Kidney (tissue), 14 donors: ENCODE measurements around the gene SNAPC4. TPM values are rescaled to one million over a fixed set of nuclear protein-coding genes. Genes with fewer than 3 reads are reported as not detected.
"Not testable (repeated sequence)": the region's sequence is repeated elsewhere in the genome, so short reads cannot be mapped to it uniquely, and the experiment has no call there.

Experiments
- DNase-seq, 5 donors: peaks; one replicate each; pipeline ENCODE4 v3.0.0-alpha.2; 2013 to 2020
- FAIRE-seq: peaks from 2 replicates; lab custom pipeline; 2012; peaks lifted over from hg19 to GRCh38; lab: Jason Lieb, UNC
- H3K27ac ChIP-seq, 2 donors: one replicate each; pipeline ENCODE4 v1.7.0; 2013; ENCODE audit warnings: low read depth in 2 of 2, low read length in 2 of 2, inconsistent platforms in 1 of 2
- H3K27me3 ChIP-seq: one replicate; pipeline ENCODE4 v1.7.1; 2013; ENCODE audit warnings: low read length, inconsistent platforms; ENCODE audit not compliant: control insufficient read depth, insufficient read depth
- H3K36me3 ChIP-seq, 3 donors: one replicate each; pipeline versions ENCODE4 v1.7.0 to v1.7.1; 2013; ENCODE audit warnings: low read length in 3 of 3, control low read depth in 1 of 3, inconsistent platforms in 1 of 3; ENCODE audit not compliant: insufficient read depth in 3 of 3, control insufficient read depth in 2 of 3
- H3K4me1 ChIP-seq, 3 donors: one replicate each; pipeline versions ENCODE4 v1.7.0 to v1.7.1; 2013; ENCODE audit warnings: low read length in 3 of 3, inconsistent platforms in 1 of 3, low read depth in 1 of 3; ENCODE audit not compliant: control insufficient read depth in 2 of 3, insufficient read depth in 2 of 3
- H3K4me3 ChIP-seq, 3 donors: one replicate each; pipeline versions ENCODE4 v1.7.0 to v1.8.1; 2013; ENCODE audit warnings: low read length in 3 of 3, control low read depth in 1 of 3, inconsistent platforms in 1 of 3
- H3K9ac ChIP-seq, 3 donors: one replicate each; pipeline versions ENCODE4 v1.7.0 to v1.7.1; 2013; ENCODE audit warnings: low read length in 3 of 3, control low read depth in 1 of 3, inconsistent platforms in 1 of 3
- H3K9me3 ChIP-seq, 3 donors: one replicate each; pipeline versions ENCODE4 v1.7.0 to v1.7.1; 2013; ENCODE audit warnings: low read length in 3 of 3, control low read depth in 1 of 3, inconsistent platforms in 1 of 3; ENCODE audit not compliant: control insufficient read depth in 2 of 3, insufficient read depth in 1 of 3
- intact Hi-C: fragments of 100-400 bp; cut with DNase I; formaldehyde crosslinking; loops from one replicate; pipeline ENCODE4 v1.11.1; 2022
- polyA plus RNA-seq: library from polyadenylated mRNA; stranded (reverse); fragments of 350-450 nt; fragmentation: Illumina TruSeq; extraction: RNeasy Lipid Tissue Mini Kit (QIAGEN cat#74804); gene quantifications from one replicate; pipeline ENCODE4 v1.2.3, GENCODE V29; 2014; ENCODE audit warnings: low read depth, low replicate concordance; ENCODE audit not compliant: insufficient read depth
- total RNA-seq: library from RNA; stranded (reverse); fragmentation: NEBNext Ultra II Directional; extraction: Animal tissue kit (Norgen Biotek cat#: 25700); gene quantifications from one replicate; pipeline ENCODE4 v1.2.1, GENCODE V29; 2021
- TF ChIP-seq, protein P1 (sequence below): IDR thresholded peaks from 3 replicates; pipeline ENCODE4 v1.5.1; 2012; ENCODE audit warnings: mild to moderate bottlenecking, moderate library complexity, borderline replicate concordance; ENCODE audit not compliant: insufficient read depth; ENCODE audit errors: extremely low read depth
- donor health status: control.
- donor health status: control.
- donor health status: control.
- donor health status: control.
- donor health status: control.
- donor health status: DM: yes; HTN: yes; CAD: no.
- donor health status: Normal renal cell carcinoma (clear cell type).

The SNAPC4 gene
- total and polyA plus RNA-seq, 2 donors from 2014 or later = 3.2 to 11.0 TPM

DNA sequence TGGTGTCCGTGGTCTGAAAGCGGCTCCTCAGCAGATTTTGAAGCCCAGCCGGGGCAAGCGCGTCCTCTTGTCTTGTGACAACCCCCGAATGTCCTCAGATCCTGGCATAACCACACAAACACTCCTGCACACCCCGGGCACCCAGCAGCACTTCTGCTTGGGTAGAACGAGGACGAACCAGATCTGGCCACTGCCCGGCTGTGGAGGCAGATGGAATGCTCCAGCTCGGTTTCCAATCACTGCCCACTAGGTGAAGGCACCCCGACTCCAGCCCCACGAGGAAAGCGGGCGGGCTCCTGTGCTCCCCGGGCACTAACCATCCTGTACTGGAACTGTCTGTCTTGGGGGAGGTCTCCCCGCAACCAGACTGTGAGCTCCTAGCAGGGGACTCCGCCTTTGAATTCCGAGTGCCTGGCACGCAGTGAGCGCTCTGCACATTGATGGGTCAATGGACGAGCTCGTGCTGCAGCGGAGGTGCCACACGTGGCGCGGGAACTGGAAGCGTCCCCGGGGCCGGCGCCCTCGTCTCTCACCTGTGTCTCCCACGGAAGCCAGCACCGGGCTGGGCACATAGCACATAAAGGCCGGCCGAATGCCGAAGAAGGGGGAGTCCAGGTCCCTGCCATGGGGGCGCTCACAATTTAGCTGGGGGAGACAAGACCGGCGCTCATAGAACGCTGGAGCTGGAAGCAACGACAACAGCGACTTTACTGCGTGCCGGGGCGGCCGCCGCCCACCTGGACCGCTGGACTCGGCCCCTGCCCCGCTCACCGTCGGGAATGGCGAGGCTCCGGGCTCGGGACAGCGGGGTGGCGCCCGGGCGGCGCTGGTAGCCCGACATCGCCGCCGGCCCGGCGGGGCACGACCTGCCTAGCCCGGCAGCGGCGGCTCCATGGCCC is 9.8 kb upstream of the SNAPC4 start:
- Histone ChIP-seq H3K9ac (peak overlapping the region in 2 of 3 donors; percentile 48 to 58), H3K4me3 (peak overlapping the region; percentile 36 to 65 (median 55)), H3K9me3 (no peaks in the 10 kb centered on the region), H3K4me1 (peaks cover 0 to 19% (median 7%) of the 10 kb centered on the region in 3 donors), H3K36me3 (peaks cover 3 to 34% (median 18%) of the 10 kb centered on the region in 3 donors), H3K27ac (no peak overlapping the region), H3K27me3 (no peaks in the 10 kb centered on the region)
- no peak for FAIRE-seq
- DNase-seq = peak in 4 of 5 donors; percentile 18 to 70 (median 44)
- intact Hi-C loops = no loop called here
- TF ChIP-seq, protein P1, sequence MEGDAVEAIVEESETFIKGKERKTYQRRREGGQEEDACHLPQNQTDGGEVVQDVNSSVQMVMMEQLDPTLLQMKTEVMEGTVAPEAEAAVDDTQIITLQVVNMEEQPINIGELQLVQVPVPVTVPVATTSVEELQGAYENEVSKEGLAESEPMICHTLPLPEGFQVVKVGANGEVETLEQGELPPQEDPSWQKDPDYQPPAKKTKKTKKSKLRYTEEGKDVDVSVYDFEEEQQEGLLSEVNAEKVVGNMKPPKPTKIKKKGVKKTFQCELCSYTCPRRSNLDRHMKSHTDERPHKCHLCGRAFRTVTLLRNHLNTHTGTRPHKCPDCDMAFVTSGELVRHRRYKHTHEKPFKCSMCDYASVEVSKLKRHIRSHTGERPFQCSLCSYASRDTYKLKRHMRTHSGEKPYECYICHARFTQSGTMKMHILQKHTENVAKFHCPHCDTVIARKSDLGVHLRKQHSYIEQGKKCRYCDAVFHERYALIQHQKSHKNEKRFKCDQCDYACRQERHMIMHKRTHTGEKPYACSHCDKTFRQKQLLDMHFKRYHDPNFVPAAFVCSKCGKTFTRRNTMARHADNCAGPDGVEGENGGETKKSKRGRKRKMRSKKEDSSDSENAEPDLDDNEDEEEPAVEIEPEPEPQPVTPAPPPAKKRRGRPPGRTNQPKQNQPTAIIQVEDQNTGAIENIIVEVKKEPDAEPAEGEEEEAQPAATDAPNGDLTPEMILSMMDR = no peak

DNA sequence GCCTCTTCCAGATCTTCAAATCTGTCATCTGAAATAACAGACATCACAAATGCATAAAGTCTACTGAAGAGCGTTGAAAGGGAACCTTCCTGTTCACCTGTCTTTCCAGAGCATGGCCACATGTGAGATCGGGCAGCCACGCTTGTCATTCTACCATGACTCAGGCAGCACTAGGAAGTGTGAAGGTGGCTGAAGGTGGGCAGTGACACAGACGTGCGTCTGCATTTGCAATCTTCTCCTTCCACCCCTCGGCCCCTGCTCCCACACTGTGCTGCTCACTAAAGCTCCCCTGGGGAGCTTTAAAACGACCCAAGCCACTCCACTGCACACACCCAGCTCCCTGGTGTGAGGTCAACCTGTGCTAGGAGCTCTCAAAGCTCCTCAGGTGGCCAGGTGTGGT is 7.9 kb upstream of the SNAPC4 start:
- Histone ChIP-seq H3K4me1 (peaks cover 0 to 19% (median 7%) of the 10 kb centered on the region in 3 donors), H3K36me3 (peaks cover 3 to 20% (median 12%) of the 10 kb centered on the region in 3 donors), H3K4me3 (no peak overlapping the region), H3K9ac (no peak overlapping the region), H3K9me3 (no peaks in the 10 kb centered on the region), H3K27ac (no peak overlapping the region), H3K27me3 (no peaks in the 10 kb centered on the region)
- FAIRE-seq = no peak
- DNase-seq = no peak
- intact Hi-C loops = no loop called here
- TF ChIP-seq, protein P1 = no peak

DNA sequence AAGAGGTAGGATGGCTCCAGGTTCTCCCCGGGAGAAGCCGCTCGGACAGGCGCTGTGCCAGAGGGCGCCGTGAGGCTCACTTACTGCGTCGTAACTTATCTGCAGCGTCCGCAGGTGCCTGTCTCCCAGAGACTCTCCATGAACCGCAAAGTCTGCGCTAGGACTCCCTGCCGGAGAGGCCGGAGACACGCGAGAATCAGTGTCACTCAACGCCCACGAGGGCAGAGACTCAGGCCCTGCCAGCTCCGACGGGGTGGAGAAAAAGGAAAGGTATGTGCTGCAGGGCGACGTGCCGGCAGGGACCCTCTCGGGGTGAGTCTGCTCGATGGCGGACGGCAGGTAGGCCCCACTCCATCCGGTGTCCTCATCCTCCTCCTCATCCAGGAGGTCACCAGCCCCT is 7.1 kb upstream of the SNAPC4 start:
- DNase-seq, H3K9me3 ChIP-seq: not testable (repeated sequence)
- peaks cover under 1 to 11% (median 9%) of the 10 kb centered on the region in 3 donors for H3K36me3 ChIP-seq

DNA sequence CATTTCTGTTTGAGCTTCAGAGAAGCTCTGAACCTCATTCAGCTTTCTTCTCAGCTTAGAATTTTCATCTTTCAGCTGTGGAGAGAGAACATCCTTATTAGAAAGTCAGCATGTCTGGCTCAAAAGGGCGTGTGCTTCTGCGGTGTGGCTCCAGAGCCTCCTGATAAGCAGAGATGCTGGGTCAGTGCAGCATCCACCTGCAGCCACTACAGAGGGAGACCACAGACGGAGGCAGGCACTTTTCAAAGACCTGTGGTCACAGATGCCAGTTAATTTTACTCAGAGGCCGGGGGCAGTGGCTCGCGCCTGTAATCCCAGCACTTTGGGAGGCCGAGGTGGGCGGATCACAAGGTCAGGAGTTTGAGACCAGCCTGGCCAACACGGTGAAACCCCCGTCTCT is 5.9 kb upstream of the SNAPC4 start:
- intact Hi-C loops, H3K9me3 ChIP-seq, H3K4me1 ChIP-seq, H3K27me3 ChIP-seq, FAIRE-seq, H3K27ac ChIP-seq, H3K9ac ChIP-seq, H3K4me3 ChIP-seq, DNase-seq: not testable (repeated sequence)
- H3K36me3 ChIP-seq = peaks cover 0 to 10% (median 8%) of the 10 kb centered on the region in 3 donors

More for the DNA sequence above, 7.1 kb upstream of the SNAPC4 start:
- H3K9ac ChIP-seq, H3K4me3 ChIP-seq, H3K27me3 ChIP-seq, intact Hi-C loops, H3K27ac ChIP-seq, FAIRE-seq: not testable (repeated sequence)
- H3K4me1 ChIP-seq = peaks cover 0 to 18% (median 7%) of the 10 kb centered on the region in 3 donors
